ENCODE measurements around the gene ATP2B2.

GRCh38 chr3:10340476-10340875, 164.9 kb downstream of the ATP2B2 start:
- TF ChIP-seq CTCF (IDR thresholded peaks at IDR 0.05 in 4 of 5, conservative IDR thresholded peaks at IDR 0.05 in 1 of 5) (no peak), POLR2A (IDR thresholded peaks at IDR 0.05) (no peak)
